HG02623 (cell line): ENCODE measurements around the gene GJB3.
"Not testable (repeated sequence)": the region's sequence is repeated elsewhere in the genome, so short reads cannot be mapped to it uniquely, and the experiment has no call there.

Experiments
- ATAC-seq: cut with Tn5 transposase; IDR thresholded peaks from one replicate; pipeline ENCODE4 v1.9.1; 2021; ENCODE audit warnings: moderate library complexity; ENCODE audit not compliant: unreplicated experiment

GJB3 gene

DNA sequence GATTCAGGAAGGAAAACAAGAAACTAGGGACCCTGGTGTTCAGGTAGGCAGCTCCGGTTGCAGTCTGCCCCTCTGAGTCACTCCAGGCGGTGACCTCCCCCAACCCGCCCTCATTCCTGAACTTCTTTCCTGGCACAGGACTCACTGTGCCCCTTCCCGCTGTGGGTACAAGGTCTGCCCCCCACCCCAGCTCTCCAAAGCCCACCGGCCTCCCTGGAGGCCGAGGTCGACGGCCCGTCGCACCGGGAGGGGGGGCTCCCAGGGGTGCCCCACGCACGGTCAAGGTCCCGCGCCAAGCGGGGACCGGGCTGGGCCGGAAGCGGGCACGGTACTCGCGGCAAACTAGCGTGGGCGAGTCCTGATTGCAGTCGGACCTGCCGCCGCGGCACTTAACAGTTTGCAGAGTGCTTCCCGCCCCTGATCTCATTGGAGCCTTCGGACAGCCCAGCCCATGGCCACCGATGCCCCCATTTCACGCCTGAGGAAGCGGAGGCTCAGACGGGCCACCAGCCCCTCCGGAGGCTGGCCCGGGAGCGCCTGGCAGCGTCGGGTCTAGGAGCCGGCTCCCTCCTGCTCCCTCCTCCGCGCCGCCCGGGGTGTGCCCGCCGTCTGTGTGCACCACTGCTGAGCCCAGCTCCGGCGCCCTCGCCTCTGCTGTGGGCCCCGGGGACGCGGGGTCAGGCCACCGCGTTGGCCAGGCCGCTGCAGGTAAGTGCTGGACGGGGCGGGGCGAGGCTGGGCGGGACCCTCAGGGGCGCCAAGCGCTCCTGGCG, at the start of gene GJB3:
Gene GJB3 (plus strand): TSS at position 144 of the 773 bp plus-strand sequence. CDS start 3,549 bp downstream, outside the sequence.
- no peak for ATAC-seq

GRCh38 chr1:34732831-34733230, 48.2 kb upstream of the GJB3 start:
- not testable (repeated sequence) for ATAC-seq

DNA sequence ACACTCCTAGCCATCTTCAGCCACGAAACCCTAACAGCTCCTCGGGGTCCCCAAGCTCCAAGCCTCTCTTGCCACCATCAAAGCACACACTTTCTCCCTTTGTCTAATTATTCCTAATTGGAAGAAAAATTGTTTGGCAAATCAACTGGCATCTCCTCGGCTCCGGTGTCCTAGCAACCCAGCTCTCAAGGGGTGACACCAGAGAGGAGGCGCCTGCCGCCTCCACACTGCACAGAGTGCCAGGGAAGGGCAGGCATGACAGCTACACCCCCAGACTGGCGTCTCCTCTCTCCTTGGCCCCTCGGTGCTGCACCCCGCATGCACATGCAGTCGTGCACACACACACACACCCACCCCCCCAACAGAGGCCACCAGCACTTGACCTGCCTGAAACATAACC, 44.3 kb upstream of the GJB3 start:
- no peak for ATAC-seq

DNA sequence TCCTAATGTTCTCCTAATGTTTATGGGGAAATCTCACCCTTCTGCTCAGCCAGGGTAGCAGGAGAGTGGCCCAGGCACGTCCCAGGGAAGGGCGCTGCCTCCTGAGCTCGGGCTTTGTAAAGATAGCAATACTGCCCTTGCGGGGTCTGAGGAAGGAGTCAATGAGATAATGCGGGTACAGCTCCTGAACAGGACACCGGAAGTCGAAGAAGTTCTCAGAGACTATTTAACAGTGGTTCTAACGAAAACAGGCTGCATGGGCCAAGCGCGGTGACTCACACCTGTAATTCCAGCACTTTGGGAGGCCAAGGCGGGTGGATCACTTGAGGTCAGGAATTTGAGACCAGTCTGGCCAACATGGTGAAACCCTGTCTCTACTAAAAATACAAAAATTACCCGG, 43.8 kb upstream of the GJB3 start:
- ATAC-seq, result not testable (repeated sequence)

DNA sequence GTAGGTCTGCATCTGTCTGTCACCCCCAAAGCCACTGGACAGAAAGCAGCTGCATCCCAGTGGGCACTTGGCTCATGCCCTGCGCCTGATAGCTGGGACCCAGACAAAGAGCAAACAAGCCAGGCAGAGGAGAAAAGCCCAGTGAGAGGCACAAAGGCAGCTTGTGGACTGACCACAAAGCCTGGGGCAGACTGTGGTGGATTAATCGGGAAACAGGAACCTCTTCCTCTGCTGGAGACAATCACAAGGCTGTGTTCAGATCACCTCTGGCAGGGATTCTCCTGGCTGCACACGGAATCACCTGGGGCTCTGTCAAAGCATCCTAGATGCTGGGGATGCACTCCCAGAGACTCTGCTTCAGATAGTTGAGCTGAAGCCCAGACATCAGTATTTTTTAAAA, 41.4 kb upstream of the GJB3 start:
- ATAC-seq, result no peak

DNA sequence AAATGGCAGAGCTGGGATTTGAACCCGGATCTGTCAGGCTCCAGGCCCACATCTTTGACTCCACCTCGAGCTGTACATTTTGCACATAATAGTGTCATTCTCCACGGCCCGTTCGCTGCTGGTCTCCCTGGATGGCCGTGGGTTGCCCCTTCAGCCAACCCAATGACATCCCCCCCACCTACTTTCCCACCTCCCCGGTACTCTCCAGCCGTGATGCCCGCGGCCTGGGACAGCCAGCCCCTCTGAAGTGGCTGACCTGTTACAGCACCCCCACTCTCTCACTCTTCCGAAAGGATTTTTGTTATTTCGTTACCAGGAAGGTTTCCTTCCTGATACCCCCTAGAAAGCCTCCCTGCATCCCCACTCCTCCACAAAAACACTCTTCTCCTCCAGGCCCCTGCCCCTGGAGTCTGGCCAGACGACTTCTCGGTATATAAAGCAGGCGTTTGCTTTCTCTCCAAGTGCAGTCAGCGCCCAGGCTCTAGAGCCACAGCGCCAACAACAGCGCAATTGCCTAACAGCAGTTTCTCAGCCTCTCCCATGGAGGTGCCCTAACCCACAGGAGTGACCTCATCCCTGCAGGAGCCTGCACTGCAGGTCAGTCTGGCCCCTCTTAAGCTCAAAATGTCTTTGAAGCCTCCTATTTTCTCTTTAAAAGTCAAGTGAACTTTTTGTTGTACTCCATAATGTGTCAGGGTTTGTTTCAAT, 40.7 kb upstream of the GJB3 start:
- no peak for ATAC-seq

- peak; percentile 53 for ATAC-seq
Measured at GRCh38 chr1:34742667-34743270, 38.2 kb upstream of the GJB3 start.

DNA sequence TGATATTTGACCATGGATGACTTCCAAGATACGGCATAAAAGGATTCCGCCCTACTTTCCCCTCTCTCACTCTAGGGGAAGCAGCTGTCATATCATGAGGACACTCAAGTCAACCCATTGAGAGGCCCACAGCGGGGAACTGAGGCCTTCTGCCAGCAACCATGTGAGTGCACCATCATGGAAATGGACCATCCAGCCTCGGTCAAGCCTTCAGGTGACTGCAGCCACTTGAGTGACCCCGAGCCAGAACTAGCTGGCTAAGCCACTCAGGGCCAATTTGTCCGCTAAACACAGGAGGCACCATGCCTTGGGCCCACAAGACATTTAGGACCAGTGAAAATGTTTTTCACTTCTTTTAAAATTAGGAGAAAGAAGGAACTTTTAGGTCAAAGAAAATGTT, 37.2 kb upstream of the GJB3 start:
- ATAC-seq, result no peak

- no peak for ATAC-seq
Measured at GRCh38 chr1:34744851-34745250, 36.2 kb upstream of the GJB3 start.

DNA sequence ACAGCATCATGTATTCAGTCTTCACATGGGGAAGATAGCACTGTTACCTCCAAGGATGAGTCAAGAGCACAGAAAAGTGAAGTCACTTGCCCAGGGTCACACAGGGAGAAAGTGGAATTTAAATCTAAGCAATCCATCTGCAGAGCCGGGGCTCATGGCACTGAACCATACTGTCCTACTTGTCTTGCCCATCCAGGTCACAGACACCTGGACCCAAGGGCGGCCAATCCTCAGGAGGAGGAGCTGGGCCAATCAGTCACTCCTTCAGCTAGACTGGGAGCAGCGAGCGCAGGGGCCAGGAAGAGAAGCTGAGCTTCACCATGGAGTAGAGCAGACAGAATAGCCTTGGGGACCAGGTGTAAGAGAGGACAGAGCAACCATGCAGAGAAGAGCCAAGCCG, 35.3 kb upstream of the GJB3 start:
- ATAC-seq, result no peak

- ATAC-seq, result no peak
Measured at GRCh38 chr1:34746101-34746500, 34.9 kb upstream of the GJB3 start.

DNA sequence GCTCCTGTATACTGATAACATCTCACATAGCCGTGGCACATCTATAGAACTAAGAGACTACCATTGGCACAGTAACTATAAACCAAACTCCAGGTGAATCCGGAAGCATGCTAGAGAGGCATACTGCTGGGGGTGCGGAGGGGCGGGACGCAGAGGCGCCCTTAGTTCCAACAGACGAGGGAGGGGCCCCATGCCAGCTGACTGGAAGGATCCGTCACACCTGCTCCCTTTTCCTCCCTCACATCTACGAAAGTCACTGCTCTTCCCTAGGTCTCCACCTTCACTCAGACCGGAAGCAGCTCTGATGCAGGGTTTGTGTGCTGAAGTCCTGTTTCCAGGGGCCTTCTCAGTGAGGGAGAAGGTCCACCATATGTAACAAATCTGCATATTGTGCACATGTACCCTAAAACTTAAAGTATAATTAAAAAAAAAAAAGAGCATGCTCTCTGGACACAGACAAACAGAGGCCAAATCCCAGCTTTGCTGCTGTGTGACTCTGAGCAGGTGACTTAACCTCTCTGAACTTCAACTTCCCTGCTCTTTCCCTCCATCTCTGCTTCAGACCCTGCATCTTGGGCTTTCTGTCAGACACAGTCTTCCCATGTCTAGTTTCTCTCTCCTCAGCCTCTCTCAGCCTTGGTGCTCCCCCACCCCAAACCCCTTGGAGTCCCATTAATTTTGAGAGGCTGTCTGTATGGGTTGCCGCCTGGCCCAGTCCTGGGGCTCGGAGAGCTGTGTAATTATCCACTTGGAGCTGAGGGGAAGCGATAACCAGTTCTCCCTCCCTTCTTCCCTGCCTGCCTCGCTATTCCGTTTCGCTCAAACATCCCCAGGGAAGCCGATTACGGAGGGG, 34.0 kb upstream of the GJB3 start:
- ATAC-seq, result no peak

DNA sequence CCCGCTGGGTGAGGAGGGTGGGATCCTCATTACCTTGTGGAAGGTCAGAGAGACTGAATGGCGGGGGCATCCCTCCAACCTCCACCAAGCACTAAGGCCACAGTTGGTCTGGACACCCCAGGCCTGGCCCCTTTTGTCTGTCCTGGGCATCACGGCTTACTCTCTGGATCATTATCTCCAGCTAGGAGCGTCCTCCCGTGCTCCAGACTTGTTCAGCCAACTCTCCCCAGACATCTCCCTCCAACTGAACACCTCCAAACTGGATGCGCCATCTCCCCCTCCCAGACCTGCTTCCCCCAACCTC, 33.4 kb upstream of the GJB3 start:
- ATAC-seq, result no peak

- ATAC-seq, result no peak
Measured at GRCh38 chr1:34749992-34750391, 31.0 kb upstream of the GJB3 start.

DNA sequence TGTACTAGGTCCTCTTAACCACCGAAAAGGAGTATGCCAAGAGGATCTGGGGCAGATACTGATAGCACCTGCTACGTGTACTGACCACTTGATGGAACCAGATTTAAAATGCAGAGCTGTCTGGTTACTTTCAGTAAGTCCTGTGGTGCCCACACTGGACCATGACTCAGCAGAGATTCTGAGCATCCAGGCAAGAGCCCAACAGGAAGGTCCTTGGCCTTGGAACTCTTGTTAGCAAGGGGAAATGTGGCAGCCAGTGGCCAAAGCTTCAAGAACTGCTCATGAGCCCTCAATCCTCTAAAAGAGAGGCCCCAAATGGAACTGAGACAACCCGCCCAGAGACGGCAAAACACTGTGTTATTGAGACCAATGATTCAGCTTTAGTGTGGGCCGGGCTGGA, 30.4 kb upstream of the GJB3 start:
- no peak for ATAC-seq

- no peak for ATAC-seq
Measured at GRCh38 chr1:34753163-34753562, 27.9 kb upstream of the GJB3 start.

DNA sequence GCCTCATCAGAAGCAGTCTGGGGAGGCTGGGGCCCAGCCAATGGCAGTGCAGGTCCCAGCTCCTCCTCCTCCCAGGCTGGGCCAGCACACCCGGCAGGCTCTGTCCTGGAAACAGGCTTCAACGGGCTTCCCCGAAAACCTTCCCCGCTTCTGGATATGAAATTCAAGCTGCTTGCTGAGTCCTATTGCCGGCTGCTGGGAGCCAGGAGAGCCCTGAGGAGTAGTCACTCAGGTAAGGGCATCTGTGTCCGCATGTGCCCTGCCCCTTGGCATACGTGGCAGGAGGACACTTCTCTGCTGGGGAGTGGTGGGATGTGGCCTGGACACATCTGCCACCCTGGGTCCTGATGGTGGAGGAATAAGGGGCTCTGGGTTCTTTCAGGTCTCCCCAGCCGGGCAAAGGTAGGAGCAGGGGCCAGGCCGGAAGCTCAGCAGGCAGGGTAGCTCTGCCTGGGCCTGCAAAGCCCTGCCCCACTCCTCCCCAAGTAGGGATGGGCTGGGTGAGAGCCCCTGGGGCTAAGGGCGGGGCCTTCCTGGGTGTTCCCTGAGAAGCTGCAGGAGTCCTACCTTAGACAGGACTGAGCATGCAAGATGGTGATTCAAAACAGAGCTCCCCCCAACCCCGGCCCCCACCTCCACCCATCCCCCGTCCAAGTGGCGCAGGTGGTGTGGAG, 25.9 kb upstream of the GJB3 start, which contains the start of gene GJB5:
Gene GJB5 (plus strand): TSS at position 84 of the 674 bp plus-strand sequence. CDS start 2,284 bp downstream, outside the sequence.
- no peak for ATAC-seq

DNA sequence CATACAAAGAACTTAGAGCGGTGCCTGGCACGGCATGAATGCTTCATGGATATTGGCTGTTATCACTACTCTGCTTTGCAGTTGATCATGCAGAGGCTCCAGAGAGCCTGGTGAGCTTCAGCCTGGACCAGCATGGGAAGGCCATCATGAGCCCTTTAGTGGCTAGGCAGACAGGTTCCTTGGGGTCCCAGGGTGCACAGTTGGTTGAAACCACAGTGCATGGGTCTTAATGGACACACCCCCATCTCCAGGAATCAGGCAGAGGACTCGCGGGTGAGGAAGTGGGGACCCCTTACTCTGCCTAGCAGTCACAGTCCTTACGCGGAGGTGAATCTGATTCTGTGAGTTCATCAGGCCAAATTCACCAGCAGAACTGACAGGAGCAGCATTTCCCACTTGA, 25.1 kb upstream of the GJB3 start:
- ATAC-seq, result no peak

GRCh38 chr1:34757386-34757785, 23.6 kb upstream of the GJB3 start:
- no peak for ATAC-seq

DNA sequence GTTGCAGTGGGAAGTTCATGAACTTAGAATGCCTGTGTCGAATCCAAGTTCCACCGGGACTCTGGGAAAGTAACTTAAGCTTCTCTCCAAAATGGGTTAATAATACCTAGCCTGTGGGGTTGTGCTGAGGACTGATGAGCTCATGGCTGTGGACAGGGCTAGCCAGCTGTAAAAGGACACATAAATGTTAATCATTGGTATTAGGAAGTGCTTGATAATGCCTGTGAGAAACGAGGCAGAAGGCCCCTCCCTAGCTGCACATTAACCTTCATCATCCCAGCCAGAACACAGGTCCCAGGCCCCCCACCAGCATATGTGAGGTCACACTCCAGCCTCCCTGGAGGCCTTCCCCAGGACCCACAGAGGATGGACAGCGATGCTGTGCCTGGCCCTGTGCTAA, 22.3 kb upstream of the GJB3 start:
- no peak for ATAC-seq
